ENCODE results near the gene DNAJB2.

Gene DNAJB2

DNA sequence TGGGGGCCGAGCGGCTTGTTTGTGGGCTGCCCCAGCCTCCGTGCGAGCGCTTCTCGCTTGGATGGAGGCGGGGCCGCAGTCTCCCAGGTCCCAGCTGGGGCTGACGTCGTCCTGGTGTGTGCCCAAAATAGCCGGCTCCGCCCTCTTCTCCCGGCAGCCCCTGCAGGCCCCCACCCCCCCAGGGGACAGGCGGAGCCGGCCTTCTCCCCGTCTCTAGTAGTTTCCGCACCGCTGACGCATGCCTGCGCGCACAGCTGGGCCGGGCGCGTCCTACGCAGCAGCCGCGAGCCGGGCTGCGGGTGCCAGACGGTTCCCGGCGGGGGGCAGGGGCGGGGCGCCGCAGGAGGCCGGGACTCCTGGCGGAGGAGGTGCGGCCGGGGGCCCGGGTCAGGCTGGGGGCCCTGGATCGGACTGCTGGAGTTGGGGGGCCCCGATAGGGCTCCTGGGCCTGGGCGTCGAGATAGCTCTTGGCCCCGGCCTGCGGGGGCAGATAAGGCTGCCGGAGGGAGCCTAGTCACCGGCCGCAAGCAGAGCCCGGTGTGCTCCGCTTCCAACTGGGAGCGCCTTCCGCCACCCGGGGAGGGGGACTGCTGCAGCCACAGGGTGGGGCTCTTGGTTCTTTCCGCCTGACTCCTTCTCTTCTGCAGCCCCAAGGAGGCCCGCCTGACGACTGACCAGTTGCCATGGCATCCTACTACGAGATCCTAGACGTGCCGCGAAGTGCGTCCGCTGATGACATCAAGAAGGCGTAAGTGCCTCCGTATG lies at the start of gene DNAJB2:
DNAJB2 (plus strand) TSS at position 216 of the 765 bp plus-strand sequence; CDS start at position 684, 468 bp downstream.
- peak; percentile 98 for DNase-seq (ENCODE audit: extremely low read depth, low read depth)
- TF ChIP-seq, protein P1, sequence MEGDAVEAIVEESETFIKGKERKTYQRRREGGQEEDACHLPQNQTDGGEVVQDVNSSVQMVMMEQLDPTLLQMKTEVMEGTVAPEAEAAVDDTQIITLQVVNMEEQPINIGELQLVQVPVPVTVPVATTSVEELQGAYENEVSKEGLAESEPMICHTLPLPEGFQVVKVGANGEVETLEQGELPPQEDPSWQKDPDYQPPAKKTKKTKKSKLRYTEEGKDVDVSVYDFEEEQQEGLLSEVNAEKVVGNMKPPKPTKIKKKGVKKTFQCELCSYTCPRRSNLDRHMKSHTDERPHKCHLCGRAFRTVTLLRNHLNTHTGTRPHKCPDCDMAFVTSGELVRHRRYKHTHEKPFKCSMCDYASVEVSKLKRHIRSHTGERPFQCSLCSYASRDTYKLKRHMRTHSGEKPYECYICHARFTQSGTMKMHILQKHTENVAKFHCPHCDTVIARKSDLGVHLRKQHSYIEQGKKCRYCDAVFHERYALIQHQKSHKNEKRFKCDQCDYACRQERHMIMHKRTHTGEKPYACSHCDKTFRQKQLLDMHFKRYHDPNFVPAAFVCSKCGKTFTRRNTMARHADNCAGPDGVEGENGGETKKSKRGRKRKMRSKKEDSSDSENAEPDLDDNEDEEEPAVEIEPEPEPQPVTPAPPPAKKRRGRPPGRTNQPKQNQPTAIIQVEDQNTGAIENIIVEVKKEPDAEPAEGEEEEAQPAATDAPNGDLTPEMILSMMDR (IDR thresholded peaks at IDR 0.05; ENCODE audit: low read depth, low read length): 0 out of 2 replicates have a peak, but pooled peaks have one; percentile 1

DNA sequence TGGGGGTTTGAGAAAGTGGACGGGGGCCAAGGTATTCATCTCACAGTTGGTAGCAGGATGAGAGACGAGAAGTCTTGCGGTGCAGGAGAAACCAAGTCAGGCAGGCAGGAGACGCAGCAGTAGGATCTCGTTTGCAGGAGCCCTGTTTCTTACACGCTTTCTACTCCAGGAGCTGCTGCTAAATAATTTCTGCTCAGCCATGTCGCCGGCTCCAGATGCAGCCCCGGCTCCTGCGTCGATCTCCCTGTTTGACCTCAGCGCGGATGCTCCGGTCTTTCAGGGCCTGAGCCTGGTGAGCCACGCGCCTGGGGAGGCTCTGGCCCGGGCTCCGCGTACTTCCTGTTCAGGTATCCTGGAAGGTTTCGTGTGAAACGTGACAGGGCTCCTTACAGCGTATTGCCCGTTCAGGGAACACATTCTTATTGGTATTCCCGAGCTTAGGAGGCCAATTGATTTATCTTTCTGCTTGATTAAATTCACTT lies 49.1 kb upstream of the DNAJB2 start:
- DNase-seq (ENCODE audit: extremely low read depth, low read depth): no peak
- TF ChIP-seq, protein P1 (IDR thresholded peaks at IDR 0.05; ENCODE audit: low read depth, low read length): no peak

DNA sequence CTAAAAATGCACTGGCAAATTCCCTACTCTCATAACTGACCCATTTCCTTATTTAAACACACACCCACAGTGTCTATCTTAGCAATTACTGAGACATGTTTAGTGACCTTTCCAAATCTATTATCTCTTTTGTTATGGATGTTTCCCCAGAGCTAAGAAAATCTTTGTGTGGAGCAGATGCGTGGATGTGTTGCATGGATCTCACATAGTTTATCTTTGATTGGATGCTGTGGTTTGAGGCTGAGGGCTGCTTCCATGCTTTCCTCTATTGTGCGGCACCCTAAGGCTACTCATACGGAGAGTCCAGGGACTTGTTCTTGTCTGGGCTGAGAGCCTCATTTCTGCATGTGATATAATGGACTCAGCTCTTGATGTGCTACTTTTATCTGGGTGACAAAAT lies 44.8 kb upstream of the DNAJB2 start:
- TF ChIP-seq, protein P1 (IDR thresholded peaks at IDR 0.05; ENCODE audit: low read depth, low read length): no peak
- no peak for DNase-seq (ENCODE audit: extremely low read depth, low read depth)

DNA sequence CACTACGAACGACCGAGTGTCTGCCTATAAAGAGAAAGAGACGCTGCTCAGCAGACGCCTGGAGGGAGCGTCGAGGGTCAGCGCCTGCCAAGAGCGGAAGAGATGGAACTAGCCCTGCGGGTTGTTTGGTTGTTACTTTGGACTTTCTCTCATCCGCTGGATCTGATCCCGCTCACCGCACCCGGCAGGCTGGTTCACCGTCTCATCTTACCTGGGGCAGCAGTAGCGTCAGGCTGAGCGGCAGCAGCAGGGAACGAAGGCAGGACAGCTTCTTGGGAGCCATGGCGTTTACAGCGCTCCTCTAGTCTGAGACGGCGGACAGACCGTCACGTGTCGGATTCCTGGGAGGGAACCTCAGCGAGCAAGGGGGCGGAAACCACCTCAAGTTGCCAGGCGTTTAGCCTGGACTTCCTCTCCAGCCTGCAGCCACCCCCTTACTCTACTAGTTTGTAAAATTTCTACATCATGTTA lies 35.8 kb upstream of the DNAJB2 start:
- TF ChIP-seq, protein P1 (IDR thresholded peaks at IDR 0.05; ENCODE audit: low read depth, low read length): no peak

DNA sequence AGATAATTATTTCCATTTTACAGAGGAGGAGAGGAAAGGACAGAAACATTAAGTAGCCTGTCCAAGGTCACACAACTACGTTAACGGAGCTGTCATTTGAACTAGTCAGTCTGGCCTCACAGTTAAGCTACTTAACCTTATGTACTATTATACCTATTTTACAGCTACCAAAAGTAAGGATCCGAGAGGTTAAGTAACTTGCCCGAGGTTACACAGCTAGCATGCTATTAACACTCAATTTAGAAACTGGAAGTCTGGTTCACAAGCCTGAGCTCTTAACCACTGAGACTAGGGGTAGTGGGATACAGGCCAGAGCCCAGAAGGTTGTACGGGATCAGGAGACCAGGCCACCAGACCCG lies 34.4 kb upstream of the DNAJB2 start:
- DNase-seq (ENCODE audit: extremely low read depth, low read depth): no peak

More for the DNA sequence above, 35.8 kb upstream of the DNAJB2 start:
- DNase-seq (ENCODE audit: extremely low read depth, low read depth): no peak

DNA sequence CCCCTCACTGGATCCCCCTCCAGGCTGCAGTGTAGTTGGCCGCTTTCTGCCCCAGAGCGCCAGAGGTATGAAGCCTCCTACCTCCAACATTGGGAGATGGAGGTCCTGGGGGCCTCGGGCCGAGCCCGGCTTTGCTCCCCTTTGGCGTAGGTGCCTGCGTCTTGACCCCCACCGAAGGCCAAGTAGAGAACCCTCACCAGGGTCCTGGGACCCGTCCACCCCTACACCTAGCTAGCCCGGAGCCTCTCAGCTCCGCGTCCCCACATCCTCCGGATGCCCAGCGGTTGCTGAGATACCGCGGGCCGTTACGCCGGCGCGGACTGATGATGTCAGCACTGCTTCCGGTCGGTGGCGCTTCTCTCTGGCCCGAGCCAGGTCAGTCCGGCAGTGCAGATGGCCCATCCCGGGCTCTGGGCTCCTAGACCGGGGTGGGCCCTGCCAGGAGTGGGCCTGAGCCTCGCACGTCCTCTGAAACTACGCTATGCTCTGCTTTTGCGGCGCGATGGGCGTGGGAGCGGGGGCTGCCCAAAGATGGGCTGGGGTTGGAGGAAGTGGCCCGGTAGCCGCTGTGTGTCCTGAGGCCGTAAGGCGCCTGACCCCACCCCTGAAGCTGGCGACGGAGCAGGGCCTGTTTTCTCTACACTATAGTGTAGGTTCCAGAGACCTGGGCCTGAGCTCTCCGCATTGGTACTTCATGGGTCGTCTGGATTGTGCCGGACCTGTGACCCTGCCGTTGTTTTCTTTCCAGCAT lies 33.8 kb upstream of the DNAJB2 start, which contains the start of the genes GLB1L and STK16:
GLB1L (minus strand) TSS at position 297 of the 751 bp plus-strand sequence. CDS start 1,871 bp downstream, outside the sequence.
STK16 (plus strand) TSS at position 332 of the 751 bp plus-strand sequence. CDS start 521 bp downstream, outside the sequence.
- TF ChIP-seq, protein P1 (IDR thresholded peaks at IDR 0.05; ENCODE audit: low read depth, low read length): no peak
- peak; percentile 84 for DNase-seq (ENCODE audit: extremely low read depth, low read depth)

More for the DNA sequence above, 34.4 kb upstream of the DNAJB2 start:
- TF ChIP-seq, protein P1 (IDR thresholded peaks at IDR 0.05; ENCODE audit: low read depth, low read length): no peak
